NCI-H146 (cell line): ENCODE results near the gene PNPT1.
"Not testable (repeated sequence)": the region's sequence is repeated elsewhere in the genome, so short reads cannot be mapped to it uniquely, and the experiment has no call there.

Experiments used
- DNase-seq: peaks from one replicate; lab custom pipeline; 2025; lab: John Stamatoyannopoulos, UW

PNPT1 gene

DNA sequence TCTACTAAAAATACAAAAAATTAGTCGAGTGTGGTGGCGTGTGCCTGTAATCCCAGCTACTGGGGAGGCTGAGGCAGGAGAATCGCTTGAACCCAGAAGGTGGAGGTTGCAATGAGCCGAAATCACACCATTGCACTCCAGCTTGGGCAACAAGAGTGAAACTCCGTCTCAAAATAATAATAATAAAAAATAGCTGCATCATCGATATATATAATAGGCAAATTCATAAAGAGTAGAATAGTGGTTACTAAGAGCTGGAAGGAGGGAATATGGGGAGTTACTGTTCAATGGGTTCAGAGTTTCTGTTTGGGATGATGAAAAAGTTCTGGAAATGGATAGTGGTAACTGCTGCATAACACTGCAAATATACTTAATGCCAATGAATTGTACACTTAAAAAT lies 96.8 kb downstream of the PNPT1 start:
- not testable (repeated sequence) for DNase-seq

- no peak for DNase-seq
These were observed 98.1 kb downstream of the PNPT1 start for GRCh38 chr2:55595536-55595935.

DNA sequence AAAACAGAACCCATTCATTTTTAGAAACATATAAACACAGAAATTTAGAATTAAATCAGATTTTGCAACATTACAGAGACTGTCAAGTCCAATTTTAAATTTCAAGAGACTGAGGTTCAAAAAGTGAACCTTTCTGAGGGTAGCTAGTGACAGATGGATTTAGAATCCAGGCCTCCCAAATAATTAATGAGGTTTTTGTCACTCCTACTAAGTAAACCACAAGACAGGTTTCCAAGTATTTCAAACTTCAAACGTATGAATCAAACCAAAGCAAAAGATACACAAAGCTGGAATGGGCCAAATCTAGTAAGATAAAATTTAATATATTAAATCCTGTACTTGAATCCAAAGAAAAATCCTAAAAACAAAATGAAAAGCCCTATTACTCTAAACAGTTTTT lies 101.5 kb downstream of the PNPT1 start:
- DNase-seq: no peak

GRCh38 chr2:55590810-55591440 lies 102.7 kb downstream of the PNPT1 start:
- peak; percentile 4 for DNase-seq

GRCh38 chr2:55585451-55586080 lies 108.1 kb downstream of the PNPT1 start:
- DNase-seq: no peak
